CD4-positive, alpha-beta T cell (primary cell): ENCODE results near the gene ORC4. TPM values are rescaled to one million over a fixed set of nuclear protein-coding genes. Genes with fewer than 3 reads are reported as not detected.
A peak's percentile ranks its signal among the peaks of the same experiment; 100 is the strongest.

ENCODE experiments used
- ATAC-seq: fragments of 200-7000 bp; cut with Tn5 transposase; one replicate; pipeline ENCODE4 v1.10.0; 2022; ENCODE audit warnings: mild to moderate bottlenecking; ENCODE audit not compliant: poor library complexity
- CTCF ChIA-PET: fragments of 350-600 bp; sonication (Branson Sonifier 250); formaldehyde crosslinking; loops from one replicate; lab custom pipeline; 2021; ENCODE audit warnings: antibody characterized with exemption, inconsistent platforms; lab: Charles Lee
- POLR2A ChIA-PET: fragments of 350-600 bp; sonication (Branson Sonifier 250); formaldehyde crosslinking; loops from one replicate; lab custom pipeline; 2021; ENCODE audit warnings: antibody characterized with exemption, inconsistent platforms; lab: Charles Lee
- DNase-seq, 14 experiments: peaks; one replicate each; pipeline ENCODE4 v3.0.0-alpha.2; 2013 to 2020; ENCODE audit warnings: mixed read lengths in 2 of 14
- H3K27ac ChIP-seq, 2 donors: one replicate each; pipeline versions ENCODE4 v1.5.1 to v1.7.0; 2013; ENCODE audit warnings: low read length in 2 of 2, low read depth in 1 of 2, mild to moderate bottlenecking in 1 of 2
- H3K27me3 ChIP-seq, 2 experiments: 1 replicate in 1 of 2; 2 replicates in 1 of 2; pipeline versions ENCODE4 v1.6.1 to v1.7.0; 2013; ENCODE audit warnings: low read length in 2 of 2, control low read depth in 1 of 2, mild to moderate bottlenecking in 1 of 2, moderate library complexity in 1 of 2; ENCODE audit not compliant: insufficient read depth in 2 of 2, control insufficient read depth in 1 of 2
- H3K36me3 ChIP-seq: one replicate; pipeline ENCODE4 v1.6.1; 2013; ENCODE audit warnings: low read length, control low read depth; ENCODE audit not compliant: insufficient read depth
- H3K4me1 ChIP-seq: one replicate; pipeline ENCODE4 v1.6.1; 2013; ENCODE audit warnings: low read length, control low read depth; ENCODE audit not compliant: insufficient read depth
- H3K4me3 ChIP-seq: one replicate; pipeline ENCODE4 v1.5.1; 2013; ENCODE audit warnings: mild to moderate bottlenecking, low read length, moderate library complexity
- H3K9me3 ChIP-seq, 2 experiments: 1 replicate in 1 of 2; 2 replicates in 1 of 2; pipeline versions ENCODE4 v1.6.1 to v1.7.0; 2013; ENCODE audit warnings: low read length in 2 of 2, mild to moderate bottlenecking in 2 of 2, control low read depth in 1 of 2, moderate library complexity in 1 of 2; ENCODE audit not compliant: control insufficient read depth in 1 of 2, insufficient read depth in 1 of 2
- H3K27ac Mint-ChIP-seq: one replicate; pipeline ENCODE4 v1.8.0; 2020; ENCODE audit warnings: mixed read lengths
- H3K27me3 Mint-ChIP-seq: one replicate; pipeline ENCODE4 v1.8.0; 2021; ENCODE audit warnings: mixed read lengths
- H3K36me3 Mint-ChIP-seq: one replicate; pipeline ENCODE4 v1.8.0; 2021; ENCODE audit warnings: low read depth, mixed read lengths
- H3K4me1 Mint-ChIP-seq: one replicate; pipeline ENCODE4 v1.8.0; 2021; ENCODE audit warnings: low read depth, mixed read lengths
- H3K4me3 Mint-ChIP-seq: one replicate; pipeline ENCODE4 v1.8.0; 2020; ENCODE audit warnings: mild to moderate bottlenecking, mixed read lengths
- H3K9me3 Mint-ChIP-seq: one replicate; pipeline ENCODE4 v1.8.0; 2020; ENCODE audit warnings: mixed read lengths
- intact Hi-C, 2 experiments: fragments of 100-400 bp; cut with DNase I in 1 of 2; cut with micrococcal nuclease in 1 of 2; formaldehyde crosslinking; loops; one replicate each; pipeline versions ENCODE4 v1.15.1 to v1.9.0; 2023 to 2025; cut with DNase I, micrococcal nuclease
- total RNA-seq, 174 experiments: library from RNA in 2 of 174; stranded (reverse) in 2 of 174; gene quantifications; one replicate each; pipeline ENCODE4 v1.2.3 and lab custom pipeline; 2021 to 2026
- TF ChIP-seq, protein P1 (sequence below): fragments of 200-600 bp; IDR thresholded peaks from one replicate; pipeline ENCODE4 v1.8.0; 2022; ENCODE audit warnings: antibody characterized with exemption, mild to moderate bottlenecking

ORC4 gene
- total RNA-seq, 2 experiments from 2014 or later, result 29.4 to 33.9 TPM

DNA sequence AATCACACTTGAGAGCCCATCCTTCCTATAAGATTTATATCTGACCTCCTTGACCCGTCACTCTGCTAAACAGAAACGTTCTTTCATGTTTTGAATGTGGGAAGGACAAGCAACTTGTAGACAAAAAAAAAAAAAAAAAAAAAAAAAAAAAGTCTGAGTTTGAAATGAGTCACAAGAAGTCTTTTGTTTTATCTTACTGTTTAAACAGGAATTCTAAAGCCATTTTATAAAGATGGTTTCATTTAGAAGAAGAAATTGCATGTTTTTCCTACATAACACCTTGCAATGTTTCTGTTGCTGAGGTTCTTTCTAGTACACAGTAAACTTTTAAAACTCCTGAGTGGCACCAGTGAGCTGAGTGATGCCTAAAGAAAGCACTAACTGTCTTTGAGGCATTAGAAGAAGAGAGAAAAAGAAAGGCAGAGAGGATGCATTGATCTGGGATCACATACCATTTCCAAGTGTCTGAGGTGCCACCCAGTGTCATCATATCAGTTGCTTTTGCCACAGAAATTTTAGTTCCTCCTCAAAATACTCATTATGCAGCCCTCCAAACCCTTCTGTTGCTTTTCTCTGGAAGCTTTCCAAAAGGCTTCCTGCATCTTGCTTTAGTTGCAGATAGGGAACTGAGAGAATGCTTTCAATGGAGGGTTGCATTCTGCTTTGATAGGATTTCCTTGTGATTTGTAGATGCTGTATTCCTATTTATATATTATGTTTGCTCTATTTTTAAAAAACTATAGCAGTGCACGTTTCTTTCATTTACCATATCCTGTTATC, 106.6 kb downstream of the ORC4 start:
- peaks cover 17% of the 10 kb centered on the region for H3K36me3 ChIP-seq
- TF ChIP-seq, protein P1, sequence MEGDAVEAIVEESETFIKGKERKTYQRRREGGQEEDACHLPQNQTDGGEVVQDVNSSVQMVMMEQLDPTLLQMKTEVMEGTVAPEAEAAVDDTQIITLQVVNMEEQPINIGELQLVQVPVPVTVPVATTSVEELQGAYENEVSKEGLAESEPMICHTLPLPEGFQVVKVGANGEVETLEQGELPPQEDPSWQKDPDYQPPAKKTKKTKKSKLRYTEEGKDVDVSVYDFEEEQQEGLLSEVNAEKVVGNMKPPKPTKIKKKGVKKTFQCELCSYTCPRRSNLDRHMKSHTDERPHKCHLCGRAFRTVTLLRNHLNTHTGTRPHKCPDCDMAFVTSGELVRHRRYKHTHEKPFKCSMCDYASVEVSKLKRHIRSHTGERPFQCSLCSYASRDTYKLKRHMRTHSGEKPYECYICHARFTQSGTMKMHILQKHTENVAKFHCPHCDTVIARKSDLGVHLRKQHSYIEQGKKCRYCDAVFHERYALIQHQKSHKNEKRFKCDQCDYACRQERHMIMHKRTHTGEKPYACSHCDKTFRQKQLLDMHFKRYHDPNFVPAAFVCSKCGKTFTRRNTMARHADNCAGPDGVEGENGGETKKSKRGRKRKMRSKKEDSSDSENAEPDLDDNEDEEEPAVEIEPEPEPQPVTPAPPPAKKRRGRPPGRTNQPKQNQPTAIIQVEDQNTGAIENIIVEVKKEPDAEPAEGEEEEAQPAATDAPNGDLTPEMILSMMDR, result no peak
- intact Hi-C loops, result no loop called here
- Mint-ChIP-seq H3K4me3 (no peak overlapping the region), H3K27me3 (no peaks in the 10 kb centered on the region), H3K4me1 (peaks cover 11% of the 10 kb centered on the region), H3K36me3 (peaks cover 30% of the 10 kb centered on the region), H3K9me3 (no peaks in the 10 kb centered on the region), H3K27ac (no peak overlapping the region)
- POLR2A ChIA-PET, result no interaction called here
- CTCF ChIA-PET, result interaction anchor here (1.0 to 1.4 kb wide), 2 partner anchors 831 to 869 kb away, joined by 3 to 4 read pairs; no protein-coding TSS in a partner anchor
- no peak overlapping the region for H3K4me3 ChIP-seq
- H3K27me3 ChIP-seq, result no peaks in the 10 kb centered on the region
- H3K9me3 ChIP-seq, result no peaks in the 10 kb centered on the region
- no peak overlapping the region for H3K27ac ChIP-seq
- ATAC-seq, result no peak
- no peaks in the 10 kb centered on the region for H3K4me1 ChIP-seq
- DNase-seq, result no peak

DNA sequence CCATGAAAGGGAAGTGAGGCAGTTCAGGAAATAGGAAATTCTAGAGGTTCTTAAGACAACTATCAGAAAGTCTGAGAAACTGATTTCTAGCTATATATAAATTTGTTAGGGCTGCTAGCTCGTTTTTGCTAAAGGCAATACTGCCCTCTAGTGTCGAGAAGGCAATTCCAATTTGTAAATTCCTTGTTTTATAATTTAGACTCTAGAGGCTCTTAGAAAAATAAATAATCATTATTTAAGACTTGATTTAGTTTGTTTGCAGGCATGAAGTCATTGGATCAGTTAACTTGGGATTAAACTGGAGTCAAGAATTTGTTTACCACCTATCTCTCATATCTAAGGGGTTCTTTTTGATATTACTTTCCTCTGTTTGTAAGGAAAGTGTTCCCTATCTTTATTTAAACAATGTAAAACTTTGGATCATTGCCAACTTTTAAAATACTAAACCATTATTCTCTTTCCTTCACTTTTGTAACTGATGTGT, 109.5 kb downstream of the ORC4 start:
- Mint-ChIP-seq H3K27ac (no peak overlapping the region), H3K27me3 (no peaks in the 10 kb centered on the region), H3K36me3 (peaks cover 21% of the 10 kb centered on the region), H3K9me3 (no peaks in the 10 kb centered on the region), H3K4me3 (no peak overlapping the region), H3K4me1 (peaks cover 11% of the 10 kb centered on the region)
- H3K36me3 ChIP-seq, result peaks cover 5% of the 10 kb centered on the region
- intact Hi-C loops, result loop anchor here (1.0 to 2.0 kb wide), 5 partner anchors 623 to 1176 kb away; no protein-coding TSS in a partner anchor
- DNase-seq (peak in 10 of 14 experiments; percentile 2 to 76 (median 18)), ATAC-seq (no peak)
- no peak overlapping the region for H3K27ac ChIP-seq
- TF ChIP-seq, protein P1, result peak; percentile 95
- H3K4me1 ChIP-seq, result no peaks in the 10 kb centered on the region
- POLR2A ChIA-PET, result interaction anchor here (0.7 to 1.0 kb wide), 2 partner anchors 828 to 866 kb away, joined by 3 to 5 read pairs; no protein-coding TSS in a partner anchor
- H3K9me3 ChIP-seq, result no peaks in the 10 kb centered on the region
- H3K4me3 ChIP-seq, result no peak overlapping the region
- CTCF ChIA-PET, result interaction anchor here (0.9 to 2.0 kb wide), 6 partner anchors 14 to 866 kb away, joined by 3 to 10 read pairs (median 4); partner anchors contain the start of gene ACVR2A
- no peaks in the 10 kb centered on the region for H3K27me3 ChIP-seq

DNA sequence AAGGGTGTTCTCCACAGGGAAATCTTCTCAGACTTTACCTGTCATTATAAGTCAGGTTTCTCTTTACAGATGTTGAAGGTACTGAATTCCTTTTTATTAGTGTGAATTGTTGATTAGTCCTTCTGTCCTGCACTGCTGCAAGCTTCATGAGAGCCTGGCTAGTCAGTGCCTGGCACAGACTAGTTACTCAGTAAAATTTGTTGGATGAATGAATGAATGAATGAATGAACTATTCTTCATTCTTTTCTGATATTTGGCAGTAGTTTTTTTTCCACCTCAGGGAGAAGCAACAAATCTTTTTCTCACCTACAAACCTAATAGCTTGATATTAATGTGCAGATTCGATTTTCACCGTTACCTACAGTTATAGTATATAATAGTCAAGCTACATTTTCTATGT, 111.4 kb downstream of the ORC4 start:
- ChIA-PET POLR2A (no interaction called here), CTCF (interaction anchor here (1.3 to 2.0 kb wide), 3 partner anchors 19 to 864 kb away, joined by 3 to 10 read pairs (median 3); no protein-coding TSS in a partner anchor)
- Mint-ChIP-seq H3K4me3 (no peak overlapping the region), H3K4me1 (peaks cover 20% of the 10 kb centered on the region), H3K9me3 (no peaks in the 10 kb centered on the region), H3K27me3 (no peaks in the 10 kb centered on the region), H3K36me3 (peaks cover 18% of the 10 kb centered on the region), H3K27ac (no peak overlapping the region)
- Histone ChIP-seq H3K9me3 (no peaks in the 10 kb centered on the region), H3K27me3 (no peaks in the 10 kb centered on the region), H3K4me3 (no peak overlapping the region), H3K27ac (no peak overlapping the region), H3K4me1 (no peaks in the 10 kb centered on the region), H3K36me3 (no peaks in the 10 kb centered on the region)
- DNase-seq (no peak), ATAC-seq (no peak)
- intact Hi-C loops, result loop anchor here in 1 of 2 experiments (5.0 to 10.0 kb wide), 4 partner anchors 62 to 1174 kb away; partner anchors contain the start of gene ACVR2A
- TF ChIP-seq, protein P1, result no peak
